ENCODE measurements around the gene GAS7. TPM values are rescaled to one million over a fixed set of nuclear protein-coding genes. Genes with fewer than 3 reads are reported as not detected.

Gene GAS7
- total and polyA plus RNA-seq, 2 of the 13 experiments (the other 11 are each of a cell fraction or from before 2014, with no cell fraction given): 1.0 to 5.2 TPM

DNA sequence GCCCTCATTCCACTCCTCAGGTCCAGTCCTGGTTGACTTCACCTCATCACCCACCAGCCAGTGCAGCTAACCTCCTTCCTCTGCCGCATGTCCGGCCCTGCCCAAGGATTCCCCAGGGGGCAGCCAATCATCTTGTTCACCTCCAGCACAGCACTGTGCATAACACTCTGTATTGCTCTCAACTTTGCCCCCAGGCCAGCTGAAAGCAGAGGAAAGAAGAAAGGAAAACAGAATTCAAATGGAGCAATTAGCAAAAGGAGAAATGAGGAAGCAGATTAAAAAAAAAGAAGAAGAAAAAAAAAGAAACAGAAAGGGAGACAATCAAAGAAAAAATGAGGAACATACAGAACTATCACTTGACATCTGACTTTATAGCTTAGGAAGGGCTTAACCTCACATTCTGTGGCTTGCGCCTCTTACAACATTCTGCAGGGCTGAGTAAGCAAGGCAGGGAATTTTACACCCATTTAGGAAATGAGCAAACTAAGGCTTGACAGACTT, 26.1 kb downstream of the GAS7 start (continued):
- TF ChIP-seq, protein P1, sequence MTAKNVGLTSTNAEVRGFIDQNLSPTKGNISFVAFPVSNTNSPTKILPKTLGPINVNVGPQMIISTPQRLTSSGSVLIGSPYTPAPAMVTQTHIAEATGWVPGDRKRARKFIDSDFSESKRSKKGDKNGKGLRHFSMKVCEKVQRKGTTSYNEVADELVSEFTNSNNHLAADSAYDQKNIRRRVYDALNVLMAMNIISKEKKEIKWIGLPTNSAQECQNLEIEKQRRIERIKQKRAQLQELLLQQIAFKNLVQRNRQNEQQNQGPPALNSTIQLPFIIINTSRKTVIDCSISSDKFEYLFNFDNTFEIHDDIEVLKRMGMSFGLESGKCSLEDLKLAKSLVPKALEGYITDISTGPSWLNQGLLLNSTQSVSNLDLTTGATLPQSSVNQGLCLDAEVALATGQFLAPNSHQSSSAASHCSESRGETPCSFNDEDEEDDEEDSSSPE (CRISPR knock-in tag; IDR thresholded peaks at IDR 0.05): no peak
- no peak for TF ChIP-seq SCMH1 (CRISPR knock-in tag; IDR thresholded peaks at IDR 0.05; ENCODE audit: borderline replicate concordance)
- no peak for TF ChIP-seq GATA4 (IDR thresholded peaks at IDR 0.05; ENCODE audit: borderline replicate concordance, low read depth)

DNA sequence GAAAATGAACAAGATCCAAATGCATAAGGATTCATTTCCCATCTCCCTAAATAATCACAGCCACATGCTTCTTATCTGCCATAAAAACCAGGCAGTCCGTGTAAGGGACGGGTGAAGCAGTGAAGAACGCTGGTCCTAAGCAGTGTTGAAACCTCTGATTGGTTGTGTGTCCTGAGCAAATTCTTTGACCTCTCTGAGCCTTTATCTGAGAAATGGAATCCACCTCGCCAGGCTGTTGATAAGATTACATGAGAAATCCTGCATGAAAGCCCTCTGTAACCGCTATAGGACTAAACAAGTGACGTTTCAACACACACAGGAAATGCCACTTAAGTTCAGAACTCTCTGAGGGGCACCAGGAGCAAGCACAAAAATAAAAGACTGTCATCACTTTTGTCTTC, 26.8 kb downstream of the GAS7 start:
- H2AFZ ChIP-seq (ENCODE audit: low read length): no peak overlapping the region
- DNase-seq (ENCODE audit: low spot score) (no peak), ATAC-seq (no peak), FAIRE-seq (no peak)
- no TSS peak for BruUV-seq (replicated peaks)
- no peak overlapping the region for H3K4me3 ChIP-seq (replicated peaks in 1 of 3; ENCODE audit: insufficient read depth in 1 of 3, low read depth in 2 of 3, low read length in 3 of 3)
- H4K20me1 ChIP-seq (ENCODE audit: insufficient read depth, low read length): no peaks in the 10 kb centered on the region
- CTCF ChIA-PET (ENCODE audit: low intra/inter-chr PET ratio, low total read pairs): no interaction called here
- H3K27me3 ChIP-seq (ENCODE audit: control insufficient read depth in 1 of 2, insufficient read depth in 2 of 2, low read length in 2 of 2): peaks cover 0 to 24% of the 10 kb centered on the region in 2 experiments; a peak in 2 of 5 replicates
- H3K4me2 ChIP-seq (ENCODE audit: low read depth, low read length): no peak overlapping the region
- 0% methylated on average over 5 of the region's 6 CpGs for WGBS (ENCODE audit: low lambda C conversion rate)
- intact Hi-C loops (cut with micrococcal nuclease; ENCODE audit: unreplicated experiment) (no loop called here), in situ Hi-C loops (cut with HindIII; ENCODE audit: extremely low pct_ligation_motif_present, low pct_unique_long_range_greater_than_20kb) (no loop called here)
- H3K79me2 ChIP-seq (ENCODE audit: insufficient read depth, low read length): no peaks in the 10 kb centered on the region
- H3K4me1 ChIP-seq (ENCODE audit: insufficient read depth, low read length): no peaks in the 10 kb centered on the region
- H3K36me3 ChIP-seq (replicated peaks in 1 of 2; ENCODE audit: control insufficient read depth in 1 of 2, insufficient read depth in 2 of 2, low read length in 2 of 2): no peaks in the 10 kb centered on the region
- H3K9ac ChIP-seq (ENCODE audit: insufficient read depth, low read depth, low read length): no peak overlapping the region
- no peaks in the 10 kb centered on the region for H3K9me3 ChIP-seq (ENCODE audit: low read length)
- no peak for TF ChIP-seq JUND (CRISPR knock-in tag; IDR thresholded peaks at IDR 0.05)
- TF ChIP-seq ZNF850 (CRISPR knock-in tag; conservative IDR thresholded peaks at IDR 0.05): no peak
- no peak for TF ChIP-seq XRCC5 (optimal IDR thresholded peaks at IDR 0.05; ENCODE audit: low read length)
- no peak for TF ChIP-seq REPIN1 (CRISPR knock-in tag; IDR thresholded peaks at IDR 0.05; ENCODE audit: borderline replicate concordance, low read depth)
- no peak for TF ChIP-seq ZNF546 (CRISPR knock-in tag; conservative IDR thresholded peaks at IDR 0.05)
- TF ChIP-seq THAP11 (CRISPR knock-in tag; IDR thresholded peaks at IDR 0.05): no peak
- TF ChIP-seq, protein P2, sequence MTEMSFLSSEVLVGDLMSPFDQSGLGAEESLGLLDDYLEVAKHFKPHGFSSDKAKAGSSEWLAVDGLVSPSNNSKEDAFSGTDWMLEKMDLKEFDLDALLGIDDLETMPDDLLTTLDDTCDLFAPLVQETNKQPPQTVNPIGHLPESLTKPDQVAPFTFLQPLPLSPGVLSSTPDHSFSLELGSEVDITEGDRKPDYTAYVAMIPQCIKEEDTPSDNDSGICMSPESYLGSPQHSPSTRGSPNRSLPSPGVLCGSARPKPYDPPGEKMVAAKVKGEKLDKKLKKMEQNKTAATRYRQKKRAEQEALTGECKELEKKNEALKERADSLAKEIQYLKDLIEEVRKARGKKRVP (CRISPR knock-in tag; IDR thresholded peaks at IDR 0.05): no peak
- TF ChIP-seq ZNF317 (CRISPR knock-in tag; IDR thresholded peaks at IDR 0.05): no peak
- no peak for TF ChIP-seq SUZ12 (IDR thresholded peaks at IDR 0.05; ENCODE audit: low read depth, low read length)
- TF ChIP-seq ZEB1 (IDR thresholded peaks at IDR 0.05; ENCODE audit: insufficient replicate concordance, low read depth): no peak
- H3K27ac ChIP-seq (ENCODE audit: extremely low read length, insufficient read depth, low read length): no peak overlapping the region
- POLR2A ChIA-PET: no interaction called here
